ENCODE results near the gene MUSTN1.

MUSTN1 gene

GRCh38 chr3:52783211-52783555 is 51.6 kb downstream of the MUSTN1 start:
- no peak for DNase-seq

All from NCI-H446 (cell line).